GM12891 (cell line): Measurements from ENCODE around the gene RLN2.

Experiments
- DNase-seq: peaks from one replicate; pipeline ENCODE4 v3.0.0; 2011; ENCODE audit warnings: low spot score; ENCODE audit not compliant: insufficient read length
- FAIRE-seq: peaks from 2 replicates; lab custom pipeline; 2011; peaks lifted over from hg19 to GRCh38; lab: Jason Lieb, UNC
- PAX5 ChIP-seq: IDR thresholded peaks from 2 replicates; pipeline ENCODE4 v1.6.1; 2011; ENCODE audit warnings: low read length, moderate library complexity, mild to moderate bottlenecking; ENCODE audit not compliant: insufficient read depth, severe bottlenecking
- POLR2A ChIP-seq: IDR thresholded peaks from 2 replicates; pipeline ENCODE4 v1.6.1; 2011; ENCODE audit warnings: low read depth, low read length, control low read depth
- POLR2AphosphoS5 ChIP-seq: IDR thresholded peaks from 2 replicates; pipeline ENCODE4 v1.6.1; 2011; ENCODE audit warnings: low read depth, low read length, control low read depth
- POU2F2 ChIP-seq: IDR thresholded peaks from 2 replicates; pipeline ENCODE4 v1.6.1; 2011; ENCODE audit warnings: low read depth, mild to moderate bottlenecking, control low read depth, low read length, moderate library complexity
- SPI1 ChIP-seq: IDR thresholded peaks from 2 replicates; pipeline ENCODE4 v1.6.1; 2011; ENCODE audit warnings: low read depth, low read length, control low read depth
- TAF1 ChIP-seq: IDR thresholded peaks from 2 replicates; pipeline ENCODE4 v1.6.1; 2011; ENCODE audit warnings: low read depth, low read length, control low read depth

Gene RLN2

DNA sequence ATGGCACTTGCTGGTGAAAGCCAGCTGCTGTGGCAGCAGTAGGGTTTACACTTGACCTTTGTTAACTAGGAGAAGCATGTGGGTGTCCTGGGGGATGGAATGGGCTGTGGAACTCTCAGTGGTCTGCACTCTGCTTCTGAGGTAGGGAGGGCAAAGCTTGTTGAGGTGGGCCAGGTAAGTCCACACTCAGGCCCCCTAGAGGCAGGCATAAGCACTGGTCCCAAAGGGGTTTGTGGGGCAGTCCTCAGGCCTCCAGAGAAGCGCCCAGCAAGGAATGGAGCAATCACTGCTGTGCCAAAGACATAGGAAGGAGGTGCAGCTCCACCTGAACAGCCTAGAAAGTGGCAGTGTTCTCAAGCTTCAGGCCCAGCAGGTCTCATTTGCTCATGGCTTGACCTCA, 38.6 kb downstream of the RLN2 start:
- FAIRE-seq (no peak), DNase-seq (no peak)
- TF ChIP-seq TAF1 (no peak), POU2F2 (no peak), POLR2A (no peak), PAX5 (no peak), POLR2AphosphoS5 (no peak), SPI1 (no peak)

DNA sequence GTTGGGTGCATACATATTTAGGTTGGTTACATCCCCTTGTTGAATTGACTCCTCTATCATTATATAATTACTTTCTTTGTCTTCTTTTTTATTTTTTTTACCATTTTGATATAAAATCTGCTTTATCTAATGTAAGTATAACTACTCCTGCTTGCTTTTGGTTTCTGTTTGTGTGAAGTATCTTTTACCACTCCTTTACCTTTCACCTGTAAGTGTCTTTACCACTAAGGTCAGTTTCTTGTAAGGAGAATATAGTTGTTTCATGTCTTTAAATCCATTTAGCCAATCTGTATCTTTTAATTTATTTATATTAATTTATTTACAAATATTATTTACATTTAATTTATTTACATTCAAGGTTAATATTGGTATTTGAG, 40.3 kb downstream of the RLN2 start:
- DNase-seq = no peak
- TF ChIP-seq SPI1 (no peak), PAX5 (no peak), POLR2A (no peak), POU2F2 (no peak), POLR2AphosphoS5 (no peak), TAF1 (no peak)
- peak; percentile 16 for FAIRE-seq

DNA sequence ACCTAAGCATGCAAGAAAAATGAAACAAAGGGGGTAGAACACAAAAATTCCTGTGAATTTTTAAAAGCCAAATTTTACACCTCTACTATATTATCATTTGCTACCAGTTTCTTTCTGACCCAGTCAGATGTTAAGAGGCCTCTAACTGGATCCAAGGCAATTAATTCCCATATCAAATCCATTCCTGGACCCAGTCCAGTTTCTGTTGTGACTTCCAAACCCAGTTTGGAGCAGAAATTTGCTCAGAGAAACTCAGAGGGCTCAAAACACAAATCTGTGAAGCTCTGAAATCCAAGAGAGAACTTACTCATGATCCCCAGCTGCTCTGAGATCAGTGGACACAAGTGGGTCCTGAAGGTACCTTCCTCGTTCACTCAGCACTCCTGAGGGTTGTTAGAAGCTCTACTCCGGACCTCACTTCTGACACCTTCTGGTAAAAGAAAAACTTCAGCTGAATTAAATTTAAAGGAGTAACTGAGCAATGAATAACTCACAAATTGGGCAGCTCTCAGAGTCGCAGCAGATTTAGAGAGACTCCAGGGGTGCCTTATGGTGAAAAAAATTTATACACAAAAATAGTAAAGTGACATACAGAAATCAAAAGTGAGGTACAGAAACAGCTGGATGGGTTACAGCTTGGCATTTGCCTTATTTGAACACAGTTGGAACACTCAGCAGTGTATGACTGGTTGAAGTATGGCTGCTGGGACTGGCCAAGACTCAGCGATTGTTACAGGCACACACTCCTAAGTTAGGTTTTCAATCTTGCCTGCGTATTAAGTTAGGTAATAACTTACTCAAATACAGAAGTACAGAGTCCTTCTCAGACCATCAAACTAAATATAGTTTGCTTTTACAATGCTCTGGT, 40.9 kb downstream of the RLN2 start:
- peak; percentile 82 for FAIRE-seq
- TF ChIP-seq TAF1 (no peak), PAX5 (no peak), POLR2AphosphoS5 (no peak), POLR2A (no peak), SPI1 (no peak), POU2F2 (no peak)
- no peak for DNase-seq
